GM12865 (cell line): ENCODE measurements around the gene BTBD16.

Experiments
- DNase-seq: peaks from one replicate; pipeline ENCODE4 v3.0.0; 2010; ENCODE audit warnings: low read depth
- H3K4me3 ChIP-seq: 2 replicates; pipeline ENCODE4 v1.5.1; 2011; ENCODE audit warnings: mild to moderate bottlenecking, low read depth, low read length, control low read depth
- CTCF ChIP-seq: IDR thresholded peaks from 2 replicates; pipeline ENCODE4 v1.5.1; 2011; ENCODE audit warnings: low read length, control low read depth, low read depth, inconsistent platforms; ENCODE audit not compliant: insufficient read depth; ENCODE audit errors: missing control alignments

The BTBD16 gene

DNA sequence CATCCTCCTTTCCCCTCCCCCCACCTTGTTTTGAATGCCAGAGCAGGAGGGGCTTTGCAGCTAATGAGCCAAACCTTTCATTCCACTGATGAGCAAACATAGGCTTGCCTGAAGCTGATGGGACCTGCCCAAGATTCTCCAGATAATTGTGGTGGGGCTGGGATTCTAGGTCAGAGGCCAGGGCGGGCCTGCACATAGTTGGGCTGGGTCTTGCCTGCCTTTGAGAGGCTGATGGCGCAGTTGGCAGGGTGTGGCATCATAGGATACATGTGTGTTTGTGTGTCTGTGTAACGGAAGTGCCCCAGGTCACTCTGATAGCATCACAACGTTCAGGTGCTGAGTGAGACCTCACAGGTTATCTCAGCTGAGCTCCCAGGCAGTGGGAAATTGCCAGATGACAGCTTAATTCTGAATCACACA, 22.9 kb downstream of the BTBD16 start:
- no peak for DNase-seq
- TF ChIP-seq CTCF = no peak
- no peak overlapping the region for H3K4me3 ChIP-seq

DNA sequence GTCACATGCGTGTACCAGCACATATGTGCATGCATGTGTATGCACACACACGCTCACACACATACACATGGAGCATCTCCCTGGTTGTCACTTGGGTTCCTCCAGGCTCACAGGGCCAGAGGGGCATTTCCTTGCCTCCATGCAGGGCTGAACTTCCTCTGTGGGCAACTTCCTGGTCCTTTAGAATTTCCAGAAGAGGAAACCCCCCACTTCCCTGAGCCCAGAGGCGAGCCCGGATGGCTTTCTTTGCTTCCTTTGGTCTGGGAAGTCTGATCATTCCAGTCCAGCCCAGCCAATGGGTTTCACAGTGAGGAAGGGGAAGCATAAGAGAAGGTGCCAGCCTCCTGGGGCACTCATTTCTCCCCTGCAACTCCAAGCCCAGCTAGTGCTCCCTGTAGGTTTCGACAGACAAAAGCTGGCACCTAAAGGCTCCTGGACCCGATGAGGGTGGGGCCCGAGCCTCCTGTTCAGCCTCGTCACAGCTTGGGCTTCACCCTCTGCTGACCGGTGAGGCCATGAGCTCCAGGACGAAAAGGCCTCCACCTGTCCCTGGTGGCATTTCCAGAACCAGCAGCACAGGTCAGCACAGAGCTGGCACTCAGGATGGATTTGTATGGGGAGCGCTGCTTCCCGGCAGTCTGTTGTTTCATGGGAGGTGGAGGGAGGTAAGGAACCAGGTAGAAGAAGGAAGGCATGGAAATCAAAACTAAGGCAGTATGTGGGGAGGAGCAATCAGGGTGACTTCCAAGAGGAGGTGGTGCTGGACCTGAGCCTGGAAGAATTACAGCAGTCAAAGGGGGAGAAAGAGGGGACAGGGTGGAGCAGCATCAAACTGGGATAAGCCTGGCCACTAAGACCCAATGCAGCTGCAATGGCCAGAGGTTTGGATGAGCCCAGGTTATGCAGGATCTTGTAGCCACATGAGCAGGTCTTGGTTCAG, 23.7 kb downstream of the BTBD16 start:
- DNase-seq = no peak
- H3K4me3 ChIP-seq = no peak overlapping the region
- no peak for TF ChIP-seq CTCF

GRCh38 chr10:122295451-122295809, 24.3 kb downstream of the BTBD16 start:
- no peak overlapping the region for H3K4me3 ChIP-seq
- no peak for TF ChIP-seq CTCF
- no peak for DNase-seq

DNA sequence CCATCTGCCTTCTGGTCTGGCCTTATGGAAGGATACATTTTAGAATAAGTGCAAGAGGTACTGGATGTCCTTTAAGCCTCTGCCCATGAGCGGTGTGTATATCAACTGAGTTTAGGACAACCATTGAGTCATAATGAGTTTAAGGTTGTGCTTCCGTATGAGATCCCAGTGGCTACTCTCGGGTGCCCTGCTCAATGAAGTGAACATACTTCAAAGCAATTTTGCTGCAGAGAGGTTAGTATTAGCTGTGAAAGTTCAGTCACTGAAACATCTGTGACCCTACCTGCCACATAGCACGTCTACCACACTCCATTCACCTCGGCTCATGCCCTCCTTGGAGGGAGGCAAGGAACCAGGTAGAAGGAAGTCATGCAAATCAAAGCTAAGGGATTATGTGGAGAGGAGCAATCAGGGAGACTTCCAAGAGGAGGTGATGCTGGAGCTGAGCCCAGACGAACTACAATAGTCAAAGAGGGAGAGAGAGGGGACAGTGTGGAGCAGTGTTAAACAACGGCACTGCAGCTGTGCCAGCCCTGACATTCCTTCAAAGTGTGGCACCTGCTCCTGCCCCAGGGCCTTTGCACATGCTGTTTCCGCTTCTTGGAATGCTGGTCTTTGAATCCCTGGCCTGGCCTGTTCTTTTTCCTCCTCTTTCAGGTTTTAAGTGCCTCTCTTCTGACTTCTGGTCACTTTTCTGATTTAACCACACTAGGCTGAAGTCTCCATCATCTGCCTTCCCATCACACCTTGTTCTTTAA, 25.4 kb downstream of the BTBD16 start:
- H3K4me3 ChIP-seq = no peak overlapping the region
- TF ChIP-seq CTCF = no peak
- DNase-seq = peak; percentile 73

DNA sequence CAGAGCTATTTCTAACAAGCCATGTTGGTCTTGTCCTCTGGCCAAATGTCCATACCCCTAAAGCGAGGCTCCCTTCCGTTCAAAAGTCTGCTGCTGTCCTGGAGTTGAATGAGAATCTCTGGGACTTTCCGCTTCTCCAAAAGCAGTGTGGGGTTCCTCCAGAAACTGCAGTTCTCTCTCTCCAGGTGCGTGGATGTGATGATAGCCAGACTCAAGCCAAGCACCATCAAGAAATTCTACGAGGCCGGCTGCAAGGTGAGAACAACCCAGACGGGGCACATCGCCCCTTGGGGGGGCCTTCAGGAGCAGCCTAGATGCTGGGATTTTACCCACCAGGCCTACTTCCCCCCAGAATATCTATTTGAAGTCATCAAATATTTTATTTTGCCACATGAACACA, 26.5 kb downstream of the BTBD16 start:
- no peak for TF ChIP-seq CTCF
- H3K4me3 ChIP-seq = no peak overlapping the region
- no peak for DNase-seq

GRCh38 chr10:122298206-122298597, 27.1 kb downstream of the BTBD16 start:
- TF ChIP-seq CTCF = no peak
- no peak overlapping the region for H3K4me3 ChIP-seq
- no peak for DNase-seq
